Mesenchymal stem cell (in vitro differentiated cells and primary cell): ENCODE results near the gene ZC2HC1C.

Experiments
- DNase-seq: peaks from one replicate; pipeline ENCODE4 v3.0.0-alpha.2; 2013
- H2AFZ ChIP-seq: one replicate; pipeline ENCODE4 v1.6.1; 2013; ENCODE audit warnings: low read depth, mild to moderate bottlenecking, control low read depth, inconsistent platforms, low read length, moderate library complexity
- H2AK5ac ChIP-seq: 2 replicates; pipeline ENCODE4 v1.6.1; 2013; ENCODE audit warnings: low read length, moderate library complexity, mild to moderate bottlenecking, inconsistent platforms; ENCODE audit not compliant: severe bottlenecking
- H2BK120ac ChIP-seq: one replicate; pipeline ENCODE4 v1.6.1; 2013; ENCODE audit warnings: low read depth, mild to moderate bottlenecking, inconsistent platforms, low read length, moderate library complexity
- H2BK12ac ChIP-seq, 2 experiments: one replicate each; pipeline ENCODE4 v1.6.1; 2013; ENCODE audit warnings: inconsistent platforms in 2 of 2, low read length in 2 of 2, mild to moderate bottlenecking in 2 of 2, moderate library complexity in 2 of 2, control low read depth in 1 of 2
- H2BK15ac ChIP-seq: one replicate; pipeline ENCODE4 v1.6.1; 2013; ENCODE audit warnings: mild to moderate bottlenecking, low read depth, inconsistent platforms; ENCODE audit not compliant: poor library complexity, severe bottlenecking
- H2BK5ac ChIP-seq: 2 replicates; pipeline ENCODE4 v1.6.1; 2013; ENCODE audit warnings: low read depth, mild to moderate bottlenecking, low read length, control low read depth, inconsistent platforms; ENCODE audit not compliant: poor library complexity, severe bottlenecking
- H3K14ac ChIP-seq, 2 experiments: one replicate each; pipeline ENCODE4 v1.6.1; 2013; ENCODE audit warnings: inconsistent platforms in 2 of 2, low read length in 2 of 2, control low read depth in 1 of 2, mild to moderate bottlenecking in 1 of 2, moderate library complexity in 1 of 2
- H3K18ac ChIP-seq, 2 experiments: one replicate each; pipeline ENCODE4 v1.6.1; 2013; ENCODE audit warnings: inconsistent platforms in 2 of 2, low read length in 2 of 2, control low read depth in 1 of 2, low read depth in 1 of 2, mild to moderate bottlenecking in 1 of 2
- H3K23ac ChIP-seq, 2 experiments: one replicate each; pipeline ENCODE4 v1.6.1; 2013; ENCODE audit warnings: inconsistent platforms in 2 of 2, low read length in 2 of 2, mild to moderate bottlenecking in 2 of 2, moderate library complexity in 2 of 2, control low read depth in 1 of 2
- H3K27ac ChIP-seq: 2 replicates; pipeline ENCODE4 v1.5.1; 2013; ENCODE audit warnings: mild to moderate bottlenecking, moderate library complexity, low read length, control low read depth, inconsistent platforms; ENCODE audit not compliant: poor library complexity, severe bottlenecking
- H3K27me3 ChIP-seq, 2 experiments: 2 replicates each; pipeline versions ENCODE4 v1.6.1 to v1.7.0; 2013; ENCODE audit warnings: low read length in 2 of 2, mild to moderate bottlenecking in 2 of 2, moderate library complexity in 2 of 2, control low read depth in 1 of 2, inconsistent platforms in 1 of 2; ENCODE audit not compliant: control insufficient read depth in 1 of 2, insufficient read depth in 1 of 2
- H3K36me3 ChIP-seq, 2 experiments: 2 replicates each; pipeline versions ENCODE4 v1.6.1 to v1.7.0; 2013; ENCODE audit warnings: low read length in 2 of 2, control low read depth in 1 of 2, inconsistent platforms in 1 of 2, low read depth in 1 of 2, mild to moderate bottlenecking in 1 of 2; ENCODE audit not compliant: insufficient read depth in 2 of 2, control insufficient read depth in 1 of 2
- H3K4ac ChIP-seq, 2 experiments: one replicate each; pipeline ENCODE4 v1.6.1; 2013; ENCODE audit warnings: inconsistent platforms in 2 of 2, low read length in 2 of 2, mild to moderate bottlenecking in 2 of 2, moderate library complexity in 2 of 2, control low read depth in 1 of 2, low read depth in 1 of 2
- H3K4me1 ChIP-seq: 2 replicates; pipeline ENCODE4 v1.6.1; 2013; ENCODE audit warnings: low read depth, low read length, control low read depth; ENCODE audit not compliant: control insufficient read depth, insufficient read depth
- H3K4me2 ChIP-seq: 2 replicates; pipeline ENCODE4 v1.6.1; 2013; ENCODE audit warnings: low read length, mild to moderate bottlenecking, inconsistent platforms; ENCODE audit not compliant: poor library complexity, severe bottlenecking
- H3K4me3 ChIP-seq, 2 experiments: 2 replicates each; pipeline versions ENCODE4 v1.5.1 to v1.7.0; 2013; ENCODE audit warnings: low read length in 2 of 2, mild to moderate bottlenecking in 2 of 2, control low read depth in 1 of 2, low read depth in 1 of 2; ENCODE audit not compliant: insufficient read depth in 1 of 2
- H3K79me1 ChIP-seq: replicated peaks from 2 replicates; pipeline ENCODE4 v1.6.1; 2013; ENCODE audit warnings: mild to moderate bottlenecking, control low read depth, low read length, inconsistent platforms; ENCODE audit not compliant: poor library complexity, severe bottlenecking
- H3K9ac ChIP-seq: 2 replicates; pipeline ENCODE4 v1.7.0; 2013; ENCODE audit warnings: mild to moderate bottlenecking, low read length, moderate library complexity
- H3K9me3 ChIP-seq: 2 replicates; pipeline ENCODE4 v1.7.0; 2013; ENCODE audit warnings: mild to moderate bottlenecking, low read length; ENCODE audit not compliant: control insufficient read depth
- H4K8ac ChIP-seq: one replicate; pipeline ENCODE4 v1.6.1; 2013; ENCODE audit warnings: inconsistent platforms, mild to moderate bottlenecking, low read length, moderate library complexity
- H4K91ac ChIP-seq: one replicate; pipeline ENCODE4 v1.6.1; 2013; ENCODE audit warnings: mild to moderate bottlenecking, low read length, inconsistent platforms
- WGBS: methylation state at CpG from one replicate; pipeline ENCODE4 v1.1.7; 2013; ENCODE audit warnings: mixed read lengths; 5-methylcytosine and 5-hydroxymethylcytosine counted together

The ZC2HC1C gene

GRCh38 chr14:75081660-75082229 is 12.3 kb downstream of the ZC2HC1C start:
- no peak overlapping the region for H2AK5ac ChIP-seq
- H3K4ac ChIP-seq, result no peak overlapping the region
- peak overlapping the region; percentile 44 for H3K9ac ChIP-seq
- H3K4me2 ChIP-seq, result no peak overlapping the region
- no peak overlapping the region for H3K14ac ChIP-seq
- H3K4me1 ChIP-seq, result no peaks in the 10 kb centered on the region
- no peak overlapping the region for H3K18ac ChIP-seq
- peaks cover 19 to 49% of the 10 kb centered on the region in 2 experiments for H3K36me3 ChIP-seq
- no peak overlapping the region for H4K91ac ChIP-seq
- no peak overlapping the region for H2BK120ac ChIP-seq
- no peak overlapping the region for H3K23ac ChIP-seq
- H4K8ac ChIP-seq, result no peak overlapping the region
- H2BK15ac ChIP-seq, result no peak overlapping the region
- no peaks in the 10 kb centered on the region for H3K79me1 ChIP-seq
- no peaks in the 10 kb centered on the region for H3K27me3 ChIP-seq
- no CpG with 5 or more reads among the region's 2 CpGs for WGBS
- H3K9me3 ChIP-seq, result no peaks in the 10 kb centered on the region
- no peak overlapping the region for H2AFZ ChIP-seq
- H2BK5ac ChIP-seq, result no peak overlapping the region
- no peak overlapping the region for H2BK12ac ChIP-seq
- DNase-seq, result no peak
- H3K27ac ChIP-seq, result no peak overlapping the region
- peak overlapping the region in 1 of 2 experiments; percentile 2 for H3K4me3 ChIP-seq

GRCh38 chr14:75083271-75083670 is 13.8 kb downstream of the ZC2HC1C start:
- no peak overlapping the region for H2BK12ac ChIP-seq
- no peak overlapping the region for H2AK5ac ChIP-seq
- peaks cover 24 to 58% of the 10 kb centered on the region in 2 experiments for H3K36me3 ChIP-seq
- no peak overlapping the region for H4K91ac ChIP-seq
- DNase-seq, result no peak
- H3K9me3 ChIP-seq, result no peaks in the 10 kb centered on the region
- no CpG with 5 or more reads among the region's 1 CpG for WGBS
- no peak overlapping the region for H3K9ac ChIP-seq
- H3K27me3 ChIP-seq, result no peaks in the 10 kb centered on the region
- H2BK120ac ChIP-seq, result no peak overlapping the region
- H3K4me2 ChIP-seq, result no peak overlapping the region
- H2BK5ac ChIP-seq, result no peak overlapping the region
- H3K4ac ChIP-seq, result no peak overlapping the region
- H4K8ac ChIP-seq, result no peak overlapping the region
- no peak overlapping the region for H2AFZ ChIP-seq
- no peaks in the 10 kb centered on the region for H3K4me1 ChIP-seq
- H3K79me1 ChIP-seq, result no peaks in the 10 kb centered on the region
- H3K14ac ChIP-seq, result no peak overlapping the region
- H3K23ac ChIP-seq, result no peak overlapping the region
- no peak overlapping the region for H3K4me3 ChIP-seq
- no peak overlapping the region for H3K18ac ChIP-seq
- H2BK15ac ChIP-seq, result no peak overlapping the region
- no peak overlapping the region for H3K27ac ChIP-seq

GRCh38 chr14:75084513-75084912 is 15.1 kb downstream of the ZC2HC1C start:
- Histone ChIP-seq H2BK5ac (no peak overlapping the region), H2AFZ (no peak overlapping the region), H3K79me1 (no peaks in the 10 kb centered on the region), H3K9me3 (no peaks in the 10 kb centered on the region), H3K18ac (no peak overlapping the region), H3K14ac (no peak overlapping the region), H4K8ac (no peak overlapping the region), H3K4ac (no peak overlapping the region), H2BK120ac (no peak overlapping the region), H3K27me3 (no peaks in the 10 kb centered on the region), H3K27ac (no peak overlapping the region), H2AK5ac (no peak overlapping the region), H4K91ac (no peak overlapping the region), H3K4me1 (no peaks in the 10 kb centered on the region), H3K4me3 (no peak overlapping the region), H3K23ac (no peak overlapping the region), H3K36me3 (peaks cover 25 to 61% of the 10 kb centered on the region in 2 experiments), H3K9ac (no peak overlapping the region), H3K4me2 (no peak overlapping the region), H2BK15ac (no peak overlapping the region), H2BK12ac (no peak overlapping the region)
- no peak for DNase-seq
- WGBS, result 91% methylated on average over 5 of the region's 5 CpGs

DNA sequence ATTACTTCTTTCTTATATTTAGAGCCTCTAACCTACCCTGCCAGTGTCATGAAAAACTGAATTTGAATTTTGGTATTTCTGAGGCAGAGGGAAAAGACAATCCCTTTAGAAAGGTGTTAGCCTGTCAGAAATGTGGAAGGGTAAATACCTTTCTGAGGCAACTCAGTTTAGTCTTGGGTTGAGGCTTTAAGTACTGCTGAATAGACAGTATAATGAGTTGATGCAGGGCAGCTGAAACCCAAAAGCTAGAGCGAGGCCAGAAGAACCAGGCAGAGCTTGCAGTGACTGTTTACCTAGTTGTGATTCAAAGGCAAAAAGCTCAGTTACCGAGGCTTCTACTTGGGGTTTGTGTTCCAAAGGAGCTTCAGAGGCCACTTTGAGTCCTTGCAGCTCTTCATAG is 18.7 kb downstream of the ZC2HC1C start:
- no peak overlapping the region for H2BK5ac ChIP-seq
- H2AK5ac ChIP-seq, result no peak overlapping the region
- H3K4ac ChIP-seq, result no peak overlapping the region
- no peak overlapping the region for H2AFZ ChIP-seq
- H3K27me3 ChIP-seq, result no peaks in the 10 kb centered on the region
- no peak for DNase-seq
- H4K8ac ChIP-seq, result no peak overlapping the region
- no peak overlapping the region for H3K14ac ChIP-seq
- no peak overlapping the region for H3K9ac ChIP-seq
- no peak overlapping the region for H3K4me3 ChIP-seq
- H3K9me3 ChIP-seq, result no peaks in the 10 kb centered on the region
- no peak overlapping the region for H3K27ac ChIP-seq
- H3K4me2 ChIP-seq, result no peak overlapping the region
- no peaks in the 10 kb centered on the region for H3K79me1 ChIP-seq
- H4K91ac ChIP-seq, result no peak overlapping the region
- peaks cover 25 to 75% of the 10 kb centered on the region in 2 experiments for H3K36me3 ChIP-seq
- H2BK15ac ChIP-seq, result no peak overlapping the region
- no peaks in the 10 kb centered on the region for H3K4me1 ChIP-seq
- H3K23ac ChIP-seq, result no peak overlapping the region
- 93% methylated on average over 2 of the region's 2 CpGs for WGBS
- H3K18ac ChIP-seq, result no peak overlapping the region
- H2BK120ac ChIP-seq, result no peak overlapping the region
- no peak overlapping the region for H2BK12ac ChIP-seq
